Thyroid gland (tissue), 4 donors: Measurements from ENCODE around the gene MBD1. TPM values are rescaled to one million over a fixed set of nuclear protein-coding genes. Genes with fewer than 3 reads are reported as not detected.

Experiments
- DNase-seq, 2 donors: peaks; one replicate each; pipeline ENCODE4 v3.0.0-alpha.2; 2019
- H3K27ac ChIP-seq, 3 donors: fragments of 200-600 bp; sonication (generic); 1 replicate in 2 of 3; 2 replicates in 1 of 3; pipeline ENCODE4 v1.5.1; 2016 to 2019; ENCODE audit warnings: mild to moderate bottlenecking in 1 of 3, moderate library complexity in 1 of 3
- H3K27me3 ChIP-seq: fragments of 200-600 bp; sonication (generic); one replicate; pipeline ENCODE4 v1.5.1; 2019
- H3K36me3 ChIP-seq, 2 donors: fragments of 200-600 bp; sonication (generic); one replicate each; pipeline ENCODE4 v1.5.1; 2016 to 2019
- H3K4me1 ChIP-seq, 2 donors: fragments of 200-600 bp; sonication (generic); one replicate each; pipeline ENCODE4 v1.5.1; 2017 to 2019
- H3K4me3 ChIP-seq, 3 donors: fragments of 200-600 bp; sonication (generic); replicated peaks in 1 of 3; 1 replicate in 2 of 3; 2 replicates in 1 of 3; pipeline ENCODE4 v1.5.1; 2016; ENCODE audit warnings: mild to moderate bottlenecking in 1 of 3
- H3K9me3 ChIP-seq: fragments of 200-600 bp; sonication (generic); one replicate; pipeline ENCODE4 v1.5.1; 2017
- CTCF ChIP-seq, 6 experiments: fragments of 200-600 bp in 3 of 6; fragments of 450-650 bp in 3 of 6; sonication (generic) in 3 of 6; IDR thresholded peaks; one replicate each; pipeline ENCODE4 v1.5.1; 2016 to 2019; ENCODE audit warnings: antibody characterized with exemption in 6 of 6, mild to moderate bottlenecking in 2 of 6, inconsistent platforms in 1 of 6, moderate library complexity in 1 of 6
- POLR2A ChIP-seq, 2 donors: fragments of 450-650 bp; IDR thresholded peaks; one replicate each; pipeline ENCODE4 v1.6.1; 2017; ENCODE audit warnings: antibody characterized with exemption in 2 of 2, mild to moderate bottlenecking in 2 of 2, moderate library complexity in 1 of 2
- WGBS, 2 donors: methylation state at CpG; one replicate each; pipeline ENCODE4 v1.1.5; 2017; 5-methylcytosine and 5-hydroxymethylcytosine counted together
- intact Hi-C: fragments of 100-400 bp; cut with DNase I; formaldehyde crosslinking; loops from one replicate; pipeline ENCODE4 v1.15.1; 2023
- total RNA-seq, 4 donors: library from RNA; depleted of rRNA; stranded (reverse); fragments of >200 nt; gene quantifications; one replicate each; pipeline ENCODE4 v1.2.3, GENCODE V29; 2016

The MBD1 gene
- total RNA-seq, 4 donors from 2014 or later: 62.6 to 98.8 (median 90.6) TPM

- intact Hi-C loops: no loop called here
These were observed 34.0 kb upstream of the MBD1 start for GRCh38 chr18:50315100-50315871.

GRCh38 chr18:50313873-50314460 is 32.6 kb upstream of the MBD1 start:
- Histone ChIP-seq H3K36me3 (no peaks in the 10 kb centered on the region), H3K27ac (no peak overlapping the region), H3K4me3 (no peak overlapping the region), H3K27me3 (no peaks in the 10 kb centered on the region), H3K9me3 (no peaks in the 10 kb centered on the region), H3K4me1 (no peaks in the 10 kb centered on the region)
- no peak for DNase-seq
- intact Hi-C loops: no loop called here
- 53 to 58% methylated on average over 2 of the region's 2 CpGs for WGBS, 2 donors
- TF ChIP-seq CTCF (IDR thresholded peaks at IDR 0.05) (no peak), POLR2A (IDR thresholded peaks at IDR 0.05) (no peak)

More at GRCh38 chr18:50315100-50315871, 34.0 kb upstream of the MBD1 start:
- Histone ChIP-seq H3K9me3 (no peaks in the 10 kb centered on the region), H3K27ac (no peak overlapping the region), H3K36me3 (no peaks in the 10 kb centered on the region), H3K4me1 (no peaks in the 10 kb centered on the region), H3K27me3 (no peaks in the 10 kb centered on the region), H3K4me3 (no peak overlapping the region)
- no peak for DNase-seq
- 55 to 57% methylated on average over 5 of the region's 5 CpGs for WGBS, 2 donors
- TF ChIP-seq CTCF (IDR thresholded peaks at IDR 0.05): no peak
- TF ChIP-seq POLR2A (IDR thresholded peaks at IDR 0.05): no peak

- TF ChIP-seq POLR2A (IDR thresholded peaks at IDR 0.05) (no peak), CTCF (IDR thresholded peaks at IDR 0.05) (no peak)
- no peaks in the 10 kb centered on the region for H3K27me3 ChIP-seq
- H3K9me3 ChIP-seq: no peaks in the 10 kb centered on the region
- no peak overlapping the region for H3K27ac ChIP-seq
- intact Hi-C loops: no loop called here
- 81 to 90% methylated on average over 2 of the region's 2 CpGs for WGBS, 2 donors
- DNase-seq: no peak
- no peak overlapping the region for H3K4me3 ChIP-seq
- no peaks in the 10 kb centered on the region for H3K4me1 ChIP-seq
- H3K36me3 ChIP-seq: no peaks in the 10 kb centered on the region
These were observed 31.8 kb upstream of the MBD1 start for GRCh38 chr18:50313031-50313607.

GRCh38 chr18:50312296-50313030 is 31.1 kb upstream of the MBD1 start:
- DNase-seq: no peak
- H3K4me1 ChIP-seq: peaks cover 0 to under 1% of the 10 kb centered on the region in 2 donors
- H3K9me3 ChIP-seq: no peaks in the 10 kb centered on the region
- H3K4me3 ChIP-seq: no peak overlapping the region
- 91% methylated on average over 7 of the region's 7 CpGs for WGBS, 2 donors
- no peak for TF ChIP-seq CTCF (IDR thresholded peaks at IDR 0.05)
- TF ChIP-seq POLR2A (IDR thresholded peaks at IDR 0.05): no peak
- no peaks in the 10 kb centered on the region for H3K36me3 ChIP-seq
- no peak overlapping the region for H3K27ac ChIP-seq
- intact Hi-C loops: no loop called here
- no peaks in the 10 kb centered on the region for H3K27me3 ChIP-seq
